ENCODE measurements around the gene SGMS1.
"Not testable (repeated sequence)": the region's sequence is repeated elsewhere in the genome, so short reads cannot be mapped to it uniquely, and the experiment has no call there.

SGMS1 gene

DNA sequence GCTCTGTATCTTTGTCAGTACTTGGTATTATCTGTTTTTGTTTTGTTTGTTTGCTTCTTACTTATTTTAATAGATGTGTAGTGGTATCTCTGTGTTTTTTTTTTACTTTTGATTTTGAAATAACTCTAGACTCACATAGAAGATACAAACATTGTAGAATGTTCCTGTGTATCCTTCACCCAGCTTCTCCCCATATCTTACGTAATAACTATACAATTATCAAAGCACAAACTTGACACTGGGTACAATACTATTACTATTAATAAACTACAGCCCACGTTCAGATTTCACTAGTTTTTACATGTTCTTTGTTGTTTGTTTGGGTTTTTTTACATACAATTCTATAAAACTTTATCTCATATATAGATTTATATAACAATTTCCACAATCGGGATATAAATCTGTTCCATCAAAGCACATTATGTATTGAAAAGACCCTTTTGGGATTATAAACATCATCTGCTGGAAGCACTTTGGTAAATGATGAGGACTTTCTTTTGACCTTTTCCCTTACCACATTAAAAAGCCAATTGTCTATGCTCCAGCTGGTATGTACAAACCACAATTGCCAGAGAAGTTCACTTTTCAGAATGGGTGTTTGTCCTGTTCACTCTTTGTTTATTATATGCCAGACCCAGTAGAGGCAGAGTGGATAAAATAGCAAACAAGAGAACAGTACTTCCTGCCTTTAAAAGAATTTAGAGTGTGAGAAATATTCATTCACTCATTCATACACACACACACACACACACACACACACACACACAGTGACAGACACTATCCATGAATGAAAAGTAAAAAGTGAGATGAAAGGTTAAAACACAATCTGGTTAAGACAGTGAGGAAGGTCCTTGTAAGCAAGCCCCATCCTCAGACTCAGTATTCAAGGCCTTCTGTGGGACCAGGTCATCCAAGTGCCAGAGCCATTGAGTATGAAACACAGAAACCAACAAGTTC is 113.0 kb downstream of the SGMS1 start:
- no peak for DNase-seq (ENCODE audit: extremely low read depth, insufficient read length)
- Histone ChIP-seq H3K36me3 (ENCODE audit: control insufficient read depth, insufficient read depth, low read length) (no peaks in the 10 kb centered on the region), H3K4me3 (replicated peaks; ENCODE audit: low read depth, low read length) (no peak overlapping the region), H3K27me3 (replicated peaks; ENCODE audit: control insufficient read depth, insufficient read depth, low read length) (no peaks in the 10 kb centered on the region)
- TF ChIP-seq CTCF (IDR thresholded peaks at IDR 0.05; ENCODE audit: insufficient read depth, low read length, poor library complexity, severe bottlenecking): no peak

GRCh38 chr10:50508315-50509051 is 115.3 kb downstream of the SGMS1 start:
- TF ChIP-seq CTCF (IDR thresholded peaks at IDR 0.05; ENCODE audit: insufficient read depth, low read length, poor library complexity, severe bottlenecking): no peak
- no peak overlapping the region for H3K4me3 ChIP-seq (replicated peaks; ENCODE audit: low read depth, low read length)
- H3K27me3 ChIP-seq (replicated peaks; ENCODE audit: control insufficient read depth, insufficient read depth, low read length): no peaks in the 10 kb centered on the region
- DNase-seq (ENCODE audit: extremely low read depth, insufficient read length): peak; percentile 88
- H3K36me3 ChIP-seq (ENCODE audit: control insufficient read depth, insufficient read depth, low read length): no peaks in the 10 kb centered on the region

GRCh38 chr10:50506861-50507573 is 116.7 kb downstream of the SGMS1 start:
- TF ChIP-seq CTCF (IDR thresholded peaks at IDR 0.05; ENCODE audit: insufficient read depth, low read length, poor library complexity, severe bottlenecking): no peak
- Histone ChIP-seq H3K27me3 (replicated peaks; ENCODE audit: control insufficient read depth, insufficient read depth, low read length) (no peaks in the 10 kb centered on the region), H3K4me3 (replicated peaks; ENCODE audit: low read depth, low read length) (no peak overlapping the region), H3K36me3 (ENCODE audit: control insufficient read depth, insufficient read depth, low read length) (no peaks in the 10 kb centered on the region)
- DNase-seq (ENCODE audit: extremely low read depth, insufficient read length): no peak

- H3K4me3 ChIP-seq (replicated peaks; ENCODE audit: low read depth, low read length): no peak overlapping the region
- no peak for TF ChIP-seq CTCF (IDR thresholded peaks at IDR 0.05; ENCODE audit: insufficient read depth, low read length, poor library complexity, severe bottlenecking)
Measured at GRCh38 chr10:50504389-50504788, 119.4 kb downstream of the SGMS1 start.

GRCh38 chr10:50503661-50504320 is 120.0 kb downstream of the SGMS1 start:
- no peak for DNase-seq (ENCODE audit: extremely low read depth, insufficient read length)
- Histone ChIP-seq H3K4me3 (replicated peaks; ENCODE audit: low read depth, low read length) (no peak overlapping the region), H3K36me3 (ENCODE audit: control insufficient read depth, insufficient read depth, low read length) (no peaks in the 10 kb centered on the region), H3K27me3 (replicated peaks; ENCODE audit: control insufficient read depth, insufficient read depth, low read length) (no peaks in the 10 kb centered on the region)
- TF ChIP-seq CTCF (IDR thresholded peaks at IDR 0.05; ENCODE audit: insufficient read depth, low read length, poor library complexity, severe bottlenecking): no peak

More at GRCh38 chr10:50504389-50504788, 119.4 kb downstream of the SGMS1 start:
- no peak for DNase-seq (ENCODE audit: extremely low read depth, insufficient read length)
- Histone ChIP-seq H3K27me3 (replicated peaks; ENCODE audit: control insufficient read depth, insufficient read depth, low read length) (no peaks in the 10 kb centered on the region), H3K36me3 (ENCODE audit: control insufficient read depth, insufficient read depth, low read length) (no peaks in the 10 kb centered on the region)

GRCh38 chr10:50503156-50503555 is 120.6 kb downstream of the SGMS1 start:
- DNase-seq (ENCODE audit: extremely low read depth, insufficient read length); H3K4me3 ChIP-seq (replicated peaks; ENCODE audit: low read depth, low read length); H3K36me3 ChIP-seq (ENCODE audit: control insufficient read depth, insufficient read depth, low read length); H3K27me3 ChIP-seq (replicated peaks; ENCODE audit: control insufficient read depth, insufficient read depth, low read length): not testable (repeated sequence)

All from GM06990 (cell line).